PC-9 (cell line): ENCODE data around the gene NLRX1. TPM values are rescaled to one million over a fixed set of nuclear protein-coding genes. Genes with fewer than 3 reads are reported as not detected.
A peak's percentile ranks its signal among the peaks of the same experiment; 100 is the strongest.

ENCODE experiments used
- BruUV-seq: library from RNA; stranded (reverse); fragments of 400-500 nt; replicated peaks from 2 replicates; lab custom pipeline; 2021; lab: Mats Ljungman, UMichigan
- CTCF ChIA-PET: fragments of 300-600 bp; sonication (Branson Sonifier 250); formaldehyde crosslinking; loops from one replicate; lab custom pipeline; 2022; ENCODE audit warnings: antibody characterized with exemption; lab: Charles Lee
- POLR2A ChIA-PET: fragments of 300-600 bp; sonication (Branson Sonifier 250); formaldehyde crosslinking; loops from one replicate; lab custom pipeline; 2022; ENCODE audit warnings: antibody characterized with exemption; ENCODE audit not compliant: unreplicated experiment; lab: Charles Lee
- DNase-seq, 2 experiments: peaks; one replicate each; pipeline versions ENCODE4 v3.0.0 to v3.0.0-alpha.2; 2015 to 2022; ENCODE audit warnings: mixed read lengths in 1 of 2
- H2AFZ ChIP-seq: fragments of 200-600 bp; sonication (generic); 2 replicates; pipeline ENCODE4 v1.8.1; 2017; ENCODE audit warnings: antibody characterized with exemption
- H3F3A ChIP-seq: fragments of 200-600 bp; sonication (generic); 2 replicates; pipeline ENCODE4 v1.8.1; 2017; ENCODE audit warnings: antibody characterized with exemption, mild to moderate bottlenecking, low read depth; ENCODE audit not compliant: insufficient read depth
- H3K27ac ChIP-seq: fragments of 200-600 bp; sonication (generic); 2 replicates; pipeline ENCODE4 v1.6.1; 2016; ENCODE audit warnings: mixed run types
- H3K27me3 ChIP-seq: fragments of 200-600 bp; sonication (generic); 2 replicates; pipeline ENCODE4 v1.6.1; 2016; ENCODE audit warnings: low read depth, mixed run types; ENCODE audit not compliant: insufficient read depth
- H3K36me3 ChIP-seq: fragments of 200-600 bp; sonication (generic); 2 replicates; pipeline ENCODE4 v1.6.1; 2016; ENCODE audit warnings: low read depth, mixed run types
- H3K4me1 ChIP-seq: fragments of 200-600 bp; sonication (generic); replicated peaks from 2 replicates; pipeline ENCODE4 v1.6.1; 2016; ENCODE audit warnings: mixed run types; ENCODE audit not compliant: insufficient read depth
- H3K4me2 ChIP-seq: fragments of 200-600 bp; sonication (generic); 2 replicates; pipeline ENCODE4 v1.6.1; 2017; ENCODE audit warnings: mixed run types
- H3K4me3 ChIP-seq: fragments of 200-600 bp; sonication (generic); 2 replicates; pipeline ENCODE4 v1.6.1; 2016; ENCODE audit warnings: mixed run types
- H3K79me2 ChIP-seq: fragments of 200-600 bp; sonication (generic); 2 replicates; pipeline ENCODE4 v1.6.1; 2017; ENCODE audit warnings: low read depth, mixed run types
- H3K9me2 ChIP-seq: fragments of 200-600 bp; sonication (generic); 2 replicates; pipeline ENCODE4 v1.8.1; 2017; ENCODE audit warnings: mild to moderate bottlenecking; ENCODE audit not compliant: insufficient read depth
- H3K9me3 ChIP-seq: fragments of 200-600 bp; sonication (generic); 2 replicates; pipeline ENCODE4 v1.8.1; 2016; ENCODE audit warnings: low read depth; ENCODE audit not compliant: insufficient read depth
- H4K20me1 ChIP-seq: fragments of 200-600 bp; sonication (generic); 2 replicates; pipeline ENCODE4 v1.8.1; 2017; ENCODE audit not compliant: insufficient read depth
- CTCF ChIP-seq: fragments of 200-600 bp; sonication (generic); conservative IDR thresholded peaks from 2 replicates; pipeline ENCODE4 v1.6.1; 2017; ENCODE audit warnings: mixed run types, antibody characterized with exemption, mild to moderate bottlenecking, moderate library complexity
- EZH2 ChIP-seq: fragments of 200-600 bp; sonication (generic); IDR thresholded peaks from 2 replicates; pipeline ENCODE4 v1.8.0; 2017; ENCODE audit warnings: antibody characterized with exemption, low read depth
- intact Hi-C: fragments of 100-400 bp; cut with micrococcal nuclease; formaldehyde crosslinking; loops from one replicate; pipeline ENCODE4 v1.10.0; 2022; ENCODE audit not compliant: unreplicated experiment
- total RNA-seq: library from RNA; stranded (reverse); gene quantifications from 2 replicates; pipeline ENCODE4 v1.2.3, GENCODE V29; 2021

Gene NLRX1
- total RNA-seq, 1 experiment from 2014 or later: 18.4 TPM

- peaks cover 48% of the 10 kb centered on the region for H3F3A ChIP-seq
- ChIA-PET POLR2A (no interaction called here), CTCF (no interaction called here)
- H3K79me2 ChIP-seq: no peaks in the 10 kb centered on the region
- peaks cover 31% of the 10 kb centered on the region for H3K4me1 ChIP-seq
- no peak overlapping the region; the same call in 1 of the 2 replicates for H3K4me2 ChIP-seq
- no peaks in the 10 kb centered on the region for H4K20me1 ChIP-seq
- no peaks in the 10 kb centered on the region for H3K9me3 ChIP-seq
- no peak for DNase-seq
- TF ChIP-seq EZH2 (no peak), CTCF (no peak)
- H3K36me3 ChIP-seq: no peaks in the 10 kb centered on the region
- intact Hi-C loops: loop anchor here (2.0 kb wide), 2 partner anchors 29 to 73 kb away; a partner anchor contains a TSS
- no peak overlapping the region for H2AFZ ChIP-seq
- H3K9me2 ChIP-seq: no peaks in the 10 kb centered on the region
- H3K27me3 ChIP-seq: no peaks in the 10 kb centered on the region
- no peak overlapping the region for H3K4me3 ChIP-seq
- no peak overlapping the region for H3K27ac ChIP-seq
- no TSS peak for BruUV-seq
Measured at GRCh38 chr11:119167933-119168332, 592 bp upstream of the NLRX1 start.

- ChIA-PET CTCF (interaction anchor here (0.6 to 0.9 kb wide), 4 partner anchors 26 to 149 kb away, joined by 3 to 4 read pairs (median 4); partner anchors contain the start of gene HMBS), POLR2A (interaction anchor here (0.6 to 1.2 kb wide), 8 partner anchors 12 to 184 kb away, joined by 3 to 10 read pairs (median 4); partner anchors contain the start of genes CBL, DPAGT1, HINFP and HMBS)
- TF ChIP-seq EZH2 (no peak), CTCF (no peak)
- DNase-seq: peak; percentile 82 to 89
- no peaks in the 10 kb centered on the region for H3K27me3 ChIP-seq
- no peaks in the 10 kb centered on the region for H4K20me1 ChIP-seq
- no peaks in the 10 kb centered on the region for H3K36me3 ChIP-seq
- H3K9me2 ChIP-seq: no peaks in the 10 kb centered on the region
- H3K9me3 ChIP-seq: no peaks in the 10 kb centered on the region
- intact Hi-C loops: loop anchor here (1.0 to 2.0 kb wide), 3 partner anchors 28 to 74 kb away; a partner anchor contains a TSS
- peak overlapping the region; percentile 69 for H3K4me3 ChIP-seq
- peaks cover 33% of the 10 kb centered on the region for H3K4me1 ChIP-seq
- H3K4me2 ChIP-seq: peak overlapping the region; percentile 72
- BruUV-seq: no TSS peak
- H3K27ac ChIP-seq: peak overlapping the region; percentile 81
- peaks cover 48% of the 10 kb centered on the region for H3F3A ChIP-seq
- peak overlapping the region; percentile 83 for H2AFZ ChIP-seq
- no peaks in the 10 kb centered on the region for H3K79me2 ChIP-seq
Measured at GRCh38 chr11:119169282-119169719, 776 bp downstream of the NLRX1 start.

GRCh38 chr11:119172513-119172912 is 4.0 kb downstream of the NLRX1 start:
- CTCF ChIA-PET: no interaction called here

More at GRCh38 chr11:119172513-119172912, 4.0 kb downstream of the NLRX1 start:
- Histone ChIP-seq H3K4me3 (no peak overlapping the region), H2AFZ (no peak overlapping the region), H3K4me2 (no peak overlapping the region), H3K9me3 (no peaks in the 10 kb centered on the region), H3K79me2 (no peaks in the 10 kb centered on the region), H4K20me1 (no peaks in the 10 kb centered on the region), H3K27me3 (no peaks in the 10 kb centered on the region), H3F3A (peaks cover 39% of the 10 kb centered on the region), H3K9me2 (no peaks in the 10 kb centered on the region), H3K36me3 (no peaks in the 10 kb centered on the region), H3K27ac (no peak overlapping the region), H3K4me1 (peaks cover 26% of the 10 kb centered on the region)
- intact Hi-C loops: no loop called here
- no TSS peak for BruUV-seq
- POLR2A ChIA-PET: no interaction called here
- no peak for TF ChIP-seq EZH2
- TF ChIP-seq CTCF: no peak
- no peak for DNase-seq
